ELF-1 (cell line): ENCODE results near the gene FBXO30.

Source experiments
- DNase-seq: peaks from one replicate; pipeline ENCODE4 v3.0.0-alpha.2; 2016; ENCODE audit warnings: low read depth, low spot score

Gene FBXO30

GRCh38 chr6:145752638-145753037, 62.0 kb downstream of the FBXO30 start:
- no peak for DNase-seq

- DNase-seq = no peak
Observed at GRCh38 chr6:145749632-145750031, 65.0 kb downstream of the FBXO30 start.

- DNase-seq = no peak
Observed at GRCh38 chr6:145745861-145746260, 68.7 kb downstream of the FBXO30 start.

- DNase-seq = no peak
Observed at GRCh38 chr6:145744619-145745018, 70.0 kb downstream of the FBXO30 start.
